Right lobe of liver (tissue), 4 donors: ENCODE measurements around the gene KRT83.

Experiments used
- CTCF ChIP-seq, 4 donors: fragments of 200-600 bp in 3 of 4; fragments of 450-650 bp in 1 of 4; IDR thresholded peaks; one replicate each; pipeline versions ENCODE4 v1.5.1 to v1.8.0; 2016 to 2022; ENCODE audit warnings: antibody characterized with exemption in 4 of 4, mild to moderate bottlenecking in 2 of 4
- POLR2A ChIP-seq: fragments of 450-650 bp; IDR thresholded peaks from one replicate; pipeline ENCODE4 v1.6.1; 2017; ENCODE audit warnings: antibody characterized with exemption, mild to moderate bottlenecking
- donor health status: DM: no; HTN: no; CAD: no.
- donor health status: DM: no; HTN: no; CAD: no.
- donor health status: DM: no; HTN: yes; CAD: no.

- TF ChIP-seq CTCF (IDR thresholded peaks at IDR 0.05) (no peak), POLR2A (no peak)
Measured at GRCh38 chr12:52347016-52347415, 25.8 kb upstream of the KRT83 start.
